SU-DHL-6 (cell line): ENCODE data around the gene MFSD8.

Experiments
- H2AFZ ChIP-seq: fragments of 200-600 bp; sonication (generic); 2 replicates; pipeline ENCODE4 v1.6.1; 2014; ENCODE audit warnings: low read depth, mild to moderate bottlenecking, moderate library complexity, mixed read lengths, antibody characterized with exemption, low read length; ENCODE audit not compliant: severe bottlenecking
- H3F3A ChIP-seq: fragments of 200-600 bp; shearing (Covaris generic); 2 replicates; pipeline ENCODE4 v1.6.0; 2016; ENCODE audit warnings: antibody characterized with exemption, mild to moderate bottlenecking; ENCODE audit not compliant: insufficient read depth
- H3K27ac ChIP-seq: fragments of 200-600 bp; sonication (generic); 2 replicates; pipeline ENCODE4 v1.5.1; 2016; ENCODE audit warnings: low read depth, mild to moderate bottlenecking, low read length, moderate library complexity, mixed read lengths
- H3K27me3 ChIP-seq: fragments of 200-600 bp; sonication (generic), shearing (Covaris generic); 2 replicates; pipeline ENCODE4 v1.6.0; 2014; ENCODE audit warnings: mild to moderate bottlenecking, low read length
- H3K36me3 ChIP-seq: fragments of 200-600 bp; sonication (generic); 2 replicates; pipeline ENCODE4 v1.6.1; 2014; ENCODE audit warnings: mild to moderate bottlenecking, low read length, mixed read lengths
- H3K4me2 ChIP-seq: fragments of 300-600, 200-600 bp; shearing (Covaris generic), sonication (generic); 2 replicates; pipeline ENCODE4 v1.6.0; 2014; ENCODE audit warnings: low read length, low read depth, mild to moderate bottlenecking; ENCODE audit not compliant: poor library complexity, severe bottlenecking
- H3K4me3 ChIP-seq: fragments of 200-600 bp; sonication (generic); 2 replicates; pipeline ENCODE4 v1.5.1; 2014; ENCODE audit warnings: antibody characterized with exemption, low read length, mild to moderate bottlenecking, mixed read lengths; ENCODE audit not compliant: insufficient read depth, poor library complexity, severe bottlenecking
- H3K79me2 ChIP-seq: fragments of 200-600 bp; sonication (generic); 2 replicates; pipeline ENCODE4 v1.6.1; 2014; ENCODE audit warnings: mild to moderate bottlenecking, low read length, moderate library complexity; ENCODE audit not compliant: insufficient read depth
- H3K9ac ChIP-seq: fragments of 200-600 bp; sonication (generic); 2 replicates; pipeline ENCODE4 v1.7.0; 2014; ENCODE audit warnings: mild to moderate bottlenecking, low read length
- H3K9me2 ChIP-seq: fragments of 200-600 bp; sonication (generic); replicated peaks from 2 replicates; pipeline ENCODE4 v1.6.1; 2014; ENCODE audit warnings: low read length; ENCODE audit not compliant: insufficient read depth
- H3K9me3 ChIP-seq: fragments of 200-600 bp; sonication (generic); 2 replicates; pipeline ENCODE4 v1.6.1; 2014; ENCODE audit warnings: low read length, mixed read lengths; ENCODE audit not compliant: insufficient read depth
- H4K20me1 ChIP-seq: fragments of 200-600 bp; sonication (generic); 2 replicates; pipeline ENCODE4 v1.6.1; 2014; ENCODE audit warnings: low read depth, mild to moderate bottlenecking, antibody characterized with exemption, low read length, moderate library complexity, mixed read lengths
- CTCF ChIP-seq: fragments of 200-600 bp; sonication (generic); IDR thresholded peaks from one replicate; pipeline ENCODE4 v1.5.1; 2017; ENCODE audit warnings: antibody characterized with exemption, mild to moderate bottlenecking, low read length, moderate library complexity; ENCODE audit not compliant: insufficient read depth, poor library complexity, severe bottlenecking
- EZH2phosphoT487 ChIP-seq: fragments of 200-600 bp; sonication (generic), shearing (Covaris generic); conservative IDR thresholded peaks from 2 replicates; pipeline ENCODE4 v1.6.1; 2018; ENCODE audit warnings: mild to moderate bottlenecking, antibody characterized with exemption, low read length, moderate library complexity, mixed read lengths

Gene MFSD8

GRCh38 chr4:127988638-127989037 lies 23.7 kb upstream of the MFSD8 start:
- H3K36me3 ChIP-seq: no peaks in the 10 kb centered on the region; the same call in 1 of the 2 replicates
- no peaks in the 10 kb centered on the region for H3K27me3 ChIP-seq
- no peak overlapping the region for H3K9ac ChIP-seq
- H3K9me2 ChIP-seq: no peaks in the 10 kb centered on the region
- H4K20me1 ChIP-seq: no peaks in the 10 kb centered on the region
- H2AFZ ChIP-seq: no peak overlapping the region
- H3K79me2 ChIP-seq: no peaks in the 10 kb centered on the region
- no peak for TF ChIP-seq CTCF
- TF ChIP-seq EZH2phosphoT487: no peak
- no peak overlapping the region for H3K4me2 ChIP-seq
- no peaks in the 10 kb centered on the region for H3F3A ChIP-seq
- H3K9me3 ChIP-seq: no peaks in the 10 kb centered on the region
- no peak overlapping the region for H3K27ac ChIP-seq
- H3K4me3 ChIP-seq: no peak overlapping the region

GRCh38 chr4:127985989-127986388 lies 21.0 kb upstream of the MFSD8 start:
- no peaks in the 10 kb centered on the region for H3K79me2 ChIP-seq
- H3K4me3 ChIP-seq: no peak overlapping the region
- no peak overlapping the region for H3K9ac ChIP-seq
- H3K36me3 ChIP-seq: no peaks in the 10 kb centered on the region; the same call in 1 of the 2 replicates
- H2AFZ ChIP-seq: no peak overlapping the region
- H3K27ac ChIP-seq: no peak overlapping the region
- no peak overlapping the region for H3K4me2 ChIP-seq
- H3K9me2 ChIP-seq: no peaks in the 10 kb centered on the region
- no peaks in the 10 kb centered on the region for H4K20me1 ChIP-seq
- H3K9me3 ChIP-seq: no peaks in the 10 kb centered on the region
- no peaks in the 10 kb centered on the region for H3F3A ChIP-seq
- H3K27me3 ChIP-seq: no peaks in the 10 kb centered on the region
- TF ChIP-seq CTCF (no peak), EZH2phosphoT487 (no peak)

GRCh38 chr4:127982445-127982844 lies 17.5 kb upstream of the MFSD8 start:
- Histone ChIP-seq H3K4me3 (no peak overlapping the region), H3K36me3 (no peaks in the 10 kb centered on the region; the same call in 1 of the 2 replicates), H3K27me3 (no peaks in the 10 kb centered on the region), H4K20me1 (no peaks in the 10 kb centered on the region), H3K9me3 (no peaks in the 10 kb centered on the region), H3F3A (no peaks in the 10 kb centered on the region), H3K4me2 (no peak overlapping the region), H3K9me2 (no peaks in the 10 kb centered on the region), H2AFZ (no peak overlapping the region), H3K79me2 (no peaks in the 10 kb centered on the region; the same call in 1 of the 2 replicates), H3K9ac (no peak overlapping the region), H3K27ac (no peak overlapping the region)
- TF ChIP-seq CTCF (no peak), EZH2phosphoT487 (no peak)

- Histone ChIP-seq H3K27ac (no peak overlapping the region), H3K4me2 (no peak overlapping the region), H3K36me3 (no peaks in the 10 kb centered on the region), H2AFZ (no peak overlapping the region), H4K20me1 (no peaks in the 10 kb centered on the region), H3K9me2 (no peaks in the 10 kb centered on the region), H3K79me2 (peaks cover 3% of the 10 kb centered on the region; the same call in 1 of the 2 replicates), H3K27me3 (no peaks in the 10 kb centered on the region), H3K9ac (no peak overlapping the region), H3K9me3 (no peaks in the 10 kb centered on the region), H3K4me3 (no peak overlapping the region), H3F3A (no peaks in the 10 kb centered on the region)
- no peak for TF ChIP-seq CTCF
- TF ChIP-seq EZH2phosphoT487: no peak
Measured at GRCh38 chr4:127978930-127979329, 14.0 kb upstream of the MFSD8 start.
